HEK293 (cell line): ENCODE results near the gene CTF1.
A peak's percentile ranks its signal among the peaks of the same experiment; 100 is the strongest.

Experiments used
- ATF2 ChIP-seq: fragments of 450-650 bp; formaldehyde crosslinking; IDR thresholded peaks from 2 replicates; pipeline ENCODE4 v1.5.1; 2016; ENCODE audit warnings: missing biosample characterization, missing genetic modification characterization, low read depth
- BCL11A ChIP-seq: fragments of 450-650 bp; formaldehyde crosslinking; IDR thresholded peaks from 2 replicates; pipeline ENCODE4 v1.5.1; 2016; ENCODE audit warnings: low read depth, missing biosample characterization, missing genetic modification characterization
- BCL6B ChIP-seq: fragments of 450-650 bp; formaldehyde crosslinking; IDR thresholded peaks from 2 replicates; pipeline ENCODE4 v1.5.1; 2017; ENCODE audit warnings: missing biosample characterization, missing genetic modification characterization
- EGR2 ChIP-seq: fragments of 450-650 bp; formaldehyde crosslinking; IDR thresholded peaks from 2 replicates; pipeline ENCODE4 v1.5.1; 2016; ENCODE audit warnings: low read depth, missing biosample characterization, missing genetic modification characterization
- HOXD13 ChIP-seq: sonication (generic); formaldehyde crosslinking; IDR thresholded peaks from 2 replicates; pipeline ENCODE4 v1.8.0; 2022; ENCODE audit warnings: missing genetic modification reagents, borderline replicate concordance
- INSM2 ChIP-seq: fragments of 450-650 bp; formaldehyde crosslinking; IDR thresholded peaks from 2 replicates; pipeline ENCODE4 v1.5.1; 2016; ENCODE audit warnings: missing biosample characterization, missing genetic modification characterization
- PRDM2 ChIP-seq: fragments of 450-650 bp; formaldehyde crosslinking; IDR thresholded peaks from 2 replicates; pipeline ENCODE4 v1.5.1; 2016; ENCODE audit warnings: missing biosample characterization, missing genetic modification characterization, borderline replicate concordance
- REST ChIP-seq: fragments of 450-650 bp; formaldehyde crosslinking; IDR thresholded peaks from 2 replicates; pipeline ENCODE4 v1.5.1; 2016; ENCODE audit warnings: missing biosample characterization, missing genetic modification characterization
- SCRT2 ChIP-seq: fragments of 450-650 bp; formaldehyde crosslinking; IDR thresholded peaks from 2 replicates; pipeline ENCODE4 v1.5.1; 2016; ENCODE audit warnings: missing biosample characterization, missing genetic modification characterization
- SP3 ChIP-seq: fragments of 450-650 bp; formaldehyde crosslinking; IDR thresholded peaks from 2 replicates; pipeline ENCODE4 v1.5.1; 2016; ENCODE audit warnings: missing biosample characterization, missing genetic modification characterization
- ZNF10 ChIP-seq: fragments of 450-650 bp; formaldehyde crosslinking; IDR thresholded peaks from 2 replicates; pipeline ENCODE4 v1.5.1; 2017; ENCODE audit warnings: missing biosample characterization, missing genetic modification characterization
- ZNF112 ChIP-seq: fragments of 450-650 bp; formaldehyde crosslinking; IDR thresholded peaks from 2 replicates; pipeline ENCODE4 v1.5.0; 2017; ENCODE audit warnings: missing biosample characterization, missing genetic modification characterization
- ZNF16 ChIP-seq: fragments of 450-650 bp; formaldehyde crosslinking; IDR thresholded peaks from 2 replicates; pipeline ENCODE4 v1.5.1; 2016; ENCODE audit warnings: low read depth, missing biosample characterization, missing genetic modification characterization
- ZNF174 ChIP-seq: fragments of 450-650 bp; formaldehyde crosslinking; IDR thresholded peaks from 2 replicates; pipeline ENCODE4 v1.5.0; 2017; ENCODE audit warnings: missing biosample characterization, mild to moderate bottlenecking, missing genetic modification characterization
- ZNF223 ChIP-seq: fragments of 450-650 bp; formaldehyde crosslinking; IDR thresholded peaks from 2 replicates; pipeline ENCODE4 v1.5.1; 2016; ENCODE audit warnings: missing biosample characterization, missing genetic modification characterization
- ZNF302 ChIP-seq: fragments of 450-650 bp; formaldehyde crosslinking; IDR thresholded peaks from 2 replicates; pipeline ENCODE4 v1.5.1; 2016; ENCODE audit warnings: missing biosample characterization, missing genetic modification characterization, low read depth
- ZNF354C ChIP-seq: fragments of 450-650 bp; formaldehyde crosslinking; IDR thresholded peaks from 2 replicates; pipeline ENCODE4 v1.5.1; 2016; ENCODE audit warnings: missing biosample characterization, missing genetic modification characterization, low read depth, borderline replicate concordance
- ZNF37A ChIP-seq: fragments of 450-650 bp; IDR thresholded peaks from 2 replicates; pipeline ENCODE4 v1.5.1; 2018; ENCODE audit warnings: missing biosample characterization, missing genetic modification characterization
- ZNF473 ChIP-seq: fragments of 450-650 bp; formaldehyde crosslinking; IDR thresholded peaks from 2 replicates; pipeline ENCODE4 v1.5.1; 2017; ENCODE audit warnings: missing biosample characterization, missing genetic modification characterization
- ZNF561 ChIP-seq: fragments of 450-650 bp; IDR thresholded peaks from 2 replicates; pipeline ENCODE4 v1.5.1; 2018; ENCODE audit warnings: missing biosample characterization, missing genetic modification characterization, borderline replicate concordance
- ZNF830 ChIP-seq: fragments of 450-650 bp; IDR thresholded peaks from 2 replicates; pipeline ENCODE4 v1.5.0; 2018; ENCODE audit warnings: missing biosample characterization, missing genetic modification characterization, low read depth, mild to moderate bottlenecking, moderate library complexity
- ZNF843 ChIP-seq: fragments of 450-650 bp; formaldehyde crosslinking; IDR thresholded peaks from 2 replicates; pipeline ENCODE4 v1.5.1; 2016; ENCODE audit warnings: missing biosample characterization, missing genetic modification characterization
- ZSCAN18 ChIP-seq: fragments of 450-650 bp; formaldehyde crosslinking; IDR thresholded peaks from 2 replicates; pipeline ENCODE4 v1.5.1; 2016; ENCODE audit warnings: missing biosample characterization, missing genetic modification characterization

The CTF1 gene

GRCh38 chr16:30921748-30922419, 25.5 kb downstream of the CTF1 start (continued):
- TF ChIP-seq ATF2 (no peak), SCRT2 (tag by site-specific recombination) (no peak), REST (tag by site-specific recombination) (no peak; the same call in 1 of the 2 replicates), ZNF561 (tag by site-specific recombination) (no peak), HOXD13 (CRISPR knock-in tag) (no peak), ZNF843 (no peak; the same call in none of the 2 replicates), EGR2 (tag by site-specific recombination) (no peak; the same call in 1 of the 2 replicates), ZNF830 (no peak), INSM2 (tag by site-specific recombination) (peak; percentile 48; the same call in 1 of the 2 replicates), ZNF112 (no peak), ZNF302 (no peak), BCL11A (tag by site-specific recombination) (no peak), BCL6B (tag by site-specific recombination) (peak; percentile 93), ZNF354C (tag by site-specific recombination) (no peak), ZNF174 (tag by site-specific recombination) (no peak), PRDM2 (tag by site-specific recombination) (no peak; the same call in 1 of the 2 replicates), ZNF37A (tag by site-specific recombination) (no peak), ZSCAN18 (tag by site-specific recombination) (no peak), ZNF16 (tag by site-specific recombination) (no peak), SP3 (tag by site-specific recombination) (no peak), ZNF473 (tag by site-specific recombination) (no peak), ZNF10 (tag by site-specific recombination) (no peak; the same call in 1 of the 2 replicates), ZNF223 (tag by site-specific recombination) (no peak)
